HCT116 (cell line): ENCODE measurements around the gene SLC25A25. TPM values are rescaled to one million over a fixed set of nuclear protein-coding genes. Genes with fewer than 3 reads are reported as not detected.
"Not testable (repeated sequence)": the region's sequence is repeated elsewhere in the genome, so short reads cannot be mapped to it uniquely, and the experiment has no call there.

Source experiments
- ATAC-seq: fragments of 200-7000 bp; cut with Tn5 transposase; 2 replicates; pipeline ENCODE4 v1.9.1; 2020; ENCODE audit warnings: mild to moderate bottlenecking, moderate library complexity
- BruUV-seq: library from RNA; stranded (reverse); fragments of 400-500 nt; replicated peaks from 2 replicates; lab custom pipeline; 2021; lab: Mats Ljungman, UMichigan
- CTCF ChIA-PET: fragments of 300-600 bp; sonication (Branson Sonifier 250); formaldehyde crosslinking; loops from one replicate; lab custom pipeline; 2021; ENCODE audit warnings: antibody characterized with exemption; lab: Charles Lee
- POLR2A ChIA-PET: fragments of 300-600, 350-600 bp; sonication (Branson Sonifier 250); formaldehyde crosslinking; loops from one replicate; lab custom pipeline; 2021; ENCODE audit warnings: antibody characterized with exemption; lab: Charles Lee
- RAD21 ChIA-PET, 2 experiments: fragments of 300-600 bp; sonication (Branson Sonifier 250); formaldehyde crosslinking; loops; one replicate each; lab custom pipeline; 2023; ENCODE audit warnings: low total read pairs in 2 of 2; ENCODE audit not compliant: uncharacterized antibody in 2 of 2, unreplicated experiment in 2 of 2, low non-redundant PET in 1 of 2; lab: Charles Lee
- DNase-seq: peaks from one replicate; pipeline ENCODE4 v3.0.0-alpha.2; 2010; ENCODE audit warnings: low read depth, low spot score
- H2AFZ ChIP-seq: fragments of 200-600 bp; shearing (Covaris generic), sonication (generic); 2 replicates; pipeline ENCODE4 v1.6.1; 2017; ENCODE audit warnings: low read depth, mixed run types, mixed read lengths, antibody characterized with exemption, low read length; ENCODE audit not compliant: poor library complexity, severe bottlenecking
- H3K27ac ChIP-seq: 2 replicates; pipeline ENCODE4 v1.5.1; 2012; ENCODE audit warnings: low read depth, low read length
- H3K27me3 ChIP-seq: fragments of 200-600 bp; sonication (generic); 2 replicates; pipeline ENCODE4 v1.6.1; 2016; ENCODE audit warnings: mixed run types, low read length, mixed read lengths; ENCODE audit not compliant: insufficient read depth
- H3K36me3 ChIP-seq, 2 experiments: fragments of 200-500 bp in 1 of 2; fragments of 200-600 bp in 1 of 2; sonication (Bioruptor generic) in 1 of 2; sonication (generic) in 1 of 2; 2 replicates each; pipeline versions ENCODE4 v1.5.1 to v1.6.1; 2014 to 2016; ENCODE audit warnings: low read length in 2 of 2, inconsistent platforms in 1 of 2, mixed read lengths in 1 of 2, mixed run types in 1 of 2; ENCODE audit not compliant: insufficient read depth in 2 of 2, control insufficient read depth in 1 of 2
- H3K4me1 ChIP-seq, 2 experiments: fragments of 200-600 bp in 1 of 2; sonication (generic) in 1 of 2; 2 replicates each; pipeline versions ENCODE4 v1.5.1 to v1.6.1; 2012 to 2017; ENCODE audit warnings: low read length in 2 of 2, inconsistent platforms in 1 of 2, mild to moderate bottlenecking in 1 of 2, mixed read lengths in 1 of 2, mixed run types in 1 of 2, moderate library complexity in 1 of 2; ENCODE audit not compliant: insufficient read depth in 2 of 2, control insufficient read depth in 1 of 2
- H3K4me2 ChIP-seq: fragments of 200-600 bp; sonication (generic); 2 replicates; pipeline ENCODE4 v1.6.1; 2017; ENCODE audit warnings: mixed run types, low read length, mixed read lengths
- H3K4me3 ChIP-seq, 2 experiments: fragments of 200-600 bp in 1 of 2; sonication (generic) in 1 of 2; replicated peaks in 1 of 2; 2 replicates each; pipeline ENCODE4 v1.5.1; 2011 to 2016; ENCODE audit warnings: low read length in 2 of 2, control low read depth in 1 of 2, low read depth in 1 of 2, mild to moderate bottlenecking in 1 of 2, mixed read lengths in 1 of 2, mixed run types in 1 of 2
- H3K79me2 ChIP-seq: fragments of 200-600 bp; sonication (generic); 2 replicates; pipeline ENCODE4 v1.6.1; 2017; ENCODE audit warnings: mild to moderate bottlenecking, mixed run types, low read length, moderate library complexity, mixed read lengths; ENCODE audit not compliant: insufficient read depth
- H3K9ac ChIP-seq: fragments of 200-600 bp; sonication (generic); 2 replicates; pipeline ENCODE4 v1.6.1; 2016; ENCODE audit warnings: low read length, mixed read lengths
- H3K9me2 ChIP-seq: fragments of 200-600 bp; sonication (generic), shearing (Covaris generic); 2 replicates; pipeline ENCODE4 v1.6.1; 2017; ENCODE audit warnings: mixed run types, mild to moderate bottlenecking, moderate library complexity; ENCODE audit not compliant: insufficient read depth
- H3K9me3 ChIP-seq, 2 experiments: fragments of 200-500 bp in 1 of 2; fragments of 200-600 bp in 1 of 2; sonication (Bioruptor generic) in 1 of 2; sonication (generic) in 1 of 2; 2 replicates each; pipeline ENCODE4 v1.6.1; 2014 to 2017; ENCODE audit warnings: low read length in 2 of 2, mixed read lengths in 2 of 2, inconsistent platforms in 1 of 2, low read depth in 1 of 2, mild to moderate bottlenecking in 1 of 2, mixed run types in 1 of 2, moderate library complexity in 1 of 2; ENCODE audit not compliant: control insufficient read depth in 1 of 2, insufficient read depth in 1 of 2
- H4K20me1 ChIP-seq: fragments of 200-600 bp; sonication (generic), shearing (Covaris generic); 2 replicates; pipeline ENCODE4 v1.6.1; 2017; ENCODE audit warnings: mixed run types, mild to moderate bottlenecking, moderate library complexity; ENCODE audit not compliant: insufficient read depth
- CEBPB ChIP-seq: IDR thresholded peaks from 2 replicates; pipeline ENCODE4 v1.6.1; 2012; ENCODE audit warnings: low read depth
- EGR1 ChIP-seq: IDR thresholded peaks from 2 replicates; pipeline ENCODE4 v1.6.1; 2012; ENCODE audit warnings: low read depth
- EZH2 ChIP-seq: fragments of 200-600 bp; sonication (generic); IDR thresholded peaks from 2 replicates; pipeline ENCODE4 v1.6.1; 2017; ENCODE audit warnings: antibody characterized with exemption, mixed run types
- JUND ChIP-seq: IDR thresholded peaks from 2 replicates; pipeline ENCODE4 v1.6.1; 2012
- REST ChIP-seq: IDR thresholded peaks from 2 replicates; pipeline ENCODE4 v1.6.1; 2012; ENCODE audit warnings: low read depth
- YY1 ChIP-seq: IDR thresholded peaks from 2 replicates; pipeline ENCODE4 v1.6.1; 2011; ENCODE audit warnings: low read length, low read depth, moderate library complexity, mild to moderate bottlenecking; ENCODE audit not compliant: insufficient replicate concordance; ENCODE audit errors: extremely low read depth
- intact Hi-C: fragments of 100-400 bp; cut with micrococcal nuclease; formaldehyde crosslinking; loops from 2 replicates; pipeline ENCODE4 v1.10.0; 2022
- total RNA-seq: library from RNA; stranded (reverse); gene quantifications from one replicate; pipeline ENCODE4 v1.2.1, GENCODE V29; 2021; ENCODE audit not compliant: unreplicated experiment
- TF ChIP-seq, protein P1 (sequence below): IDR thresholded peaks from 2 replicates; pipeline ENCODE4 v1.6.1; 2011; ENCODE audit warnings: mild to moderate bottlenecking, low read length, moderate library complexity; ENCODE audit not compliant: insufficient replicate concordance; ENCODE audit errors: extremely low read depth

The SLC25A25 gene
- total RNA-seq, 1 experiment from 2014 or later, result 15.3 TPM

DNA sequence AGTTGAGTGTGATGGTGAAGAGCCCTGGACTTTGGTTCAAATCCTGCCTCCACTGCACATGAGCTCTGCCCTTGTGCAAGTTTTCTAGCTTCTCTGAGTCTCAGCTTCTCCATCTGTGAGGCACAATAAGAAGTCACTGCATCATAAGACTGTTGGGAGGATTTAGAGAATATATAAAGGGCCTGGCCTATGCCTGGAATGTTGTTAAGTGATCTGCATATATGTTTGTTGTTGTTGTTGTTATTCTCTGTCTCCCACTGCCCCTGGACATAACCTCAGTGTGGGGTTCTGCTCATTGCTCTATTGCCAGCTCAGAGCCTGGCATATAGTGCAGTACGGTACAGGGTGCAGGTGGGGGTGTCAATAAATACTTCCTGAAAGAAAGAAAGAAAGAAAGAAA lies 46.9 kb upstream of the SLC25A25 start:
- Histone ChIP-seq H3K79me2 (no peaks in the 10 kb centered on the region), H3K9me3 (no peaks in the 10 kb centered on the region), H4K20me1 (no peaks in the 10 kb centered on the region), H3K4me3 (no peak overlapping the region), H3K9me2 (no peaks in the 10 kb centered on the region), H3K9ac (no peak overlapping the region), H3K27me3 (no peaks in the 10 kb centered on the region), H3K4me1 (peaks cover 0 to 8% of the 10 kb centered on the region in 2 experiments; a peak in 2 of 4 replicates), H3K27ac (no peak overlapping the region), H3K4me2 (no peak overlapping the region), H2AFZ (no peak overlapping the region), H3K36me3 (no peaks in the 10 kb centered on the region)
- ChIA-PET RAD21 (no interaction called here), POLR2A (no interaction called here), CTCF (no interaction called here)
- DNase-seq, result no peak
- no peak; the same call in 1 of the 2 replicates for ATAC-seq
- BruUV-seq, result no TSS peak
- TF ChIP-seq YY1, result no peak
- TF ChIP-seq EZH2, result no peak
- no peak for TF ChIP-seq CEBPB
- intact Hi-C loops, result no loop called here

DNA sequence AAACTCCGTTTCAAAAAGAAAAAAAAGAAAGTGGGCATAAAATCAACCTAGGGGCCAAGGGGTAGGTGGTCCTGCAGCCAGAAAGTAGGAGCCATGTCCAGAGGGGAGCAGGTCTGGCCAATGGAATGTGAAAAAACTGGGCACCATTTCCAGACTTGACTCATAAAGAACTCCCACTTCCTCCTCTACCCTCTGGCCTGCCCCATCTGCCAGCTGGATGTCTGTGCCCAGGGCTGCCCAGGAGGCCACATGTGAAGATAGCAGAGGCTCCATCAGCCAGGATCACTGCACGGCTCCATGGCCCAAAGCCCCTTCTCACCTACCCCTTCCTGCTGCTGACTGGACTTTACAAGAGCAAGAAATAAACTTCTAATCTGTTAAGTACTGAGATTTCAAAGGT lies 45.1 kb upstream of the SLC25A25 start:
- POLR2A ChIA-PET, result no interaction called here
- RAD21 ChIA-PET, result no interaction called here
- ATAC-seq (no peak), DNase-seq (no peak)
- Histone ChIP-seq H3K79me2 (no peaks in the 10 kb centered on the region), H3K4me3 (no peak overlapping the region), H3K27me3 (no peaks in the 10 kb centered on the region), H3K9me2 (no peaks in the 10 kb centered on the region), H3K27ac (no peak overlapping the region), H2AFZ (no peak overlapping the region), H3K9me3 (no peaks in the 10 kb centered on the region), H3K9ac (no peak overlapping the region), H3K4me2 (no peak overlapping the region), H3K4me1 (peaks cover 0 to 15% of the 10 kb centered on the region in 2 experiments; a peak in 2 of 4 replicates), H4K20me1 (no peaks in the 10 kb centered on the region), H3K36me3 (no peaks in the 10 kb centered on the region)
- intact Hi-C loops, result no loop called here
- CTCF ChIA-PET, result no interaction called here
- no TSS peak for BruUV-seq
- TF ChIP-seq REST, result no peak
- TF ChIP-seq, protein P1, sequence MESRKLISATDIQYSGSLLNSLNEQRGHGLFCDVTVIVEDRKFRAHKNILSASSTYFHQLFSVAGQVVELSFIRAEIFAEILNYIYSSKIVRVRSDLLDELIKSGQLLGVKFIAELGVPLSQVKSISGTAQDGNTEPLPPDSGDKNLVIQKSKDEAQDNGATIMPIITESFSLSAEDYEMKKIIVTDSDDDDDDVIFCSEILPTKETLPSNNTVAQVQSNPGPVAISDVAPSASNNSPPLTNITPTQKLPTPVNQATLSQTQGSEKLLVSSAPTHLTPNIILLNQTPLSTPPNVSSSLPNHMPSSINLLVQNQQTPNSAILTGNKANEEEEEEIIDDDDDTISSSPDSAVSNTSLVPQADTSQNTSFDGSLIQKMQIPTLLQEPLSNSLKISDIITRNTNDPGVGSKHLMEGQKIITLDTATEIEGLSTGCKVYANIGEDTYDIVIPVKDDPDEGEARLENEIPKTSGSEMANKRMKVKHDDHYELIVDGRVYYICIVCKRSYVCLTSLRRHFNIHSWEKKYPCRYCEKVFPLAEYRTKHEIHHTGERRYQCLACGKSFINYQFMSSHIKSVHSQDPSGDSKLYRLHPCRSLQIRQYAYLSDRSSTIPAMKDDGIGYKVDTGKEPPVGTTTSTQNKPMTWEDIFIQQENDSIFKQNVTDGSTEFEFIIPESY, result no peak
- no peak for TF ChIP-seq EGR1
- TF ChIP-seq JUND, result no peak
- TF ChIP-seq EZH2, result no peak

DNA sequence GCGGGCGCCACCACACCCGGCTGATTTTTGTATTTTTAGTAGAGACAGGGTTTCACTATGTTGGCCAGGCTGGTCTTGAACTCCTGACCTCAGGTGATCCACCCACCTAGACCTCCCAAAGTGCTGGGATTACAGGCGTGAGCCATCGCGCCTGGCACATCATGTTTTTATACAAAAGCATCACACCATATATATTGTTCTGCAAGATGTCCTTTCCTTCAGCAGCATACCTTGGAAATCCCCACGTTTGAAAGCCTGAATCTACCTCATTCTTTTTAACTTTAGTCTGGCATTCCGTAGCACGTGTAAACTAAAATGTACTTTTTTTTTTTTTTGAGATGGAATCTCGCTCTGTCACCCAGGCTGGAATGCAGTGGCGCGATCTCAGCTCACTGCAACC lies 44.4 kb upstream of the SLC25A25 start:
- H3K79me2 ChIP-seq, POLR2A ChIA-PET, H3K9ac ChIP-seq, DNase-seq, intact Hi-C loops, RAD21 ChIA-PET, ATAC-seq, H3K4me2 ChIP-seq, H3K4me3 ChIP-seq, H3K27ac ChIP-seq, H3K9me2 ChIP-seq, BruUV-seq, H2AFZ ChIP-seq, H3K9me3 ChIP-seq, CTCF ChIA-PET, H3K27me3 ChIP-seq, H4K20me1 ChIP-seq, H3K36me3 ChIP-seq: not testable (repeated sequence)
- H3K4me1 ChIP-seq, result peaks cover 0 to 15% of the 10 kb centered on the region in 2 experiments; a peak in 2 of 4 replicates
